NB4 (cell line): ENCODE results near the gene TMEM131L.

Source experiments
- CTCF ChIP-seq: IDR thresholded peaks from one replicate; pipeline ENCODE4 v1.5.1; 2012; ENCODE audit warnings: low read depth, low read length
- MYC ChIP-seq: IDR thresholded peaks from 2 replicates; pipeline ENCODE4 v1.6.1; 2011; ENCODE audit warnings: low read depth, low read length
- POLR2A ChIP-seq: IDR thresholded peaks from 2 replicates; pipeline ENCODE4 v1.6.1; 2011; ENCODE audit warnings: mild to moderate bottlenecking; ENCODE audit not compliant: insufficient read length; ENCODE audit errors: extremely low read depth

DNA sequence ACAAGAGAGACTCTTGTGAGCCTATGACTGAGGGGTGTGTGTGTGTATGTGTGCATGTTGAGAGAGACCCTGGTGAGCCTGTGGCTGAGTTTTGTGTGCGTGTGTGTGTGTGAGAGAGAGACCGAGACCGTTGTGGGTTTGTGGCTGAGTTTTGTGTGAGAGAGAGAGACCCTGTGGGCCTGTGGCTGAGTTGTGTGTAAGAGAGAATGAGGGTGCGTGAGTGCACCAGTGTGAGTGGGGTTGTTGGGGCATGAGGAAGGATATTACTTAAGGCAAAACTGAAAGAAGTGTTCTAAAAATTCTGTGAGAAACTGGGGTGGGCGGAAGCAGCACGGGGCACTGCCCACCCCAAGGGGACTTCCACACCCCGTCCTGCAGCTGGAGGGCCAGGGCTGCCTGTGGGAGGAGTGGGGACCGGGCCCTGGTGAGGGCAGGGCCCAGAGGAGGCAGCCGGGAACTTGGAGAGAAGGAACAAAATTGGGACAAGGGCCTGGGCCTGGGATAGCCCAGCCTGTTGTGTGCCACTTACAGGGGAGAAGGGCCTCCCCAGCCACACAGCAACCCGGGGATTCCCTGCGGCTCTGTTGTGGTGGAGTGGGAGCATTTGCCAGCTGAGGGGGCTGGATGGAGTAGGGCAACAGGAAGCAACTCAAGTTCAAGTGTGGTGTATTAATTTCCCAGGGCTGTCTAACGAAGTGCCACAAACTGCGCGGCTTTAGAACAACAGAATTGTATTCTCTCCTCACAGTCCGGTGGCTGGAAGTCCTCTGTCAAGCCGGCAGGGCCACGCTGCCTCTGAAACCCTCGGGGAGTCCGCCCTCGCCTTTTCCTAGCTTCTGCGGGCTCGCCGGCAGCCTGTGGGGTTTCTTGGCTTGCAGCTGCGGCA, 22.1 kb downstream of the TMEM131L start:
- TF ChIP-seq POLR2A: no peak
- TF ChIP-seq CTCF: no peak
- no peak for TF ChIP-seq MYC
